Measurements from ENCODE around the gene CLSTN1.

DNA sequence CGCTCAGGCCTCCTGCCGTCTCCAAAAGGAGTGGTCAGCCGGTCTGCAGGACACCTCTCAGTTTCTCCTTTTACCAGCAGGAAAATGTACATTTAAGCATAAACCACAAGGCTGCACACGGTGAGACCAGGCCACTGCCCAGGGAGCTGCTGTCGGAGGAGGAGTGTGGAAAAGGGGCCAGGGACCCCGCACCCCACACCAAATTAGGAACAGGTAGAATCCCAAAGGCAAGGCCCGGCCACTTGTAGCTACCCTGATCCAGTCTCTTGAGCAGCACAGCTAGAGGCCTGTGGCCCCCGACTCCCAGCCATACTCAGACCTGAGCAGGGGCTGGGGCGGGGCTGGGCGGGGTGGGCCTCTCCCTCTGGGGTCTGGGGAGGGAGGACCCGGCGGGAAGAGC is 94.2 kb downstream of the CLSTN1 start:
- TF ChIP-seq, protein P1, sequence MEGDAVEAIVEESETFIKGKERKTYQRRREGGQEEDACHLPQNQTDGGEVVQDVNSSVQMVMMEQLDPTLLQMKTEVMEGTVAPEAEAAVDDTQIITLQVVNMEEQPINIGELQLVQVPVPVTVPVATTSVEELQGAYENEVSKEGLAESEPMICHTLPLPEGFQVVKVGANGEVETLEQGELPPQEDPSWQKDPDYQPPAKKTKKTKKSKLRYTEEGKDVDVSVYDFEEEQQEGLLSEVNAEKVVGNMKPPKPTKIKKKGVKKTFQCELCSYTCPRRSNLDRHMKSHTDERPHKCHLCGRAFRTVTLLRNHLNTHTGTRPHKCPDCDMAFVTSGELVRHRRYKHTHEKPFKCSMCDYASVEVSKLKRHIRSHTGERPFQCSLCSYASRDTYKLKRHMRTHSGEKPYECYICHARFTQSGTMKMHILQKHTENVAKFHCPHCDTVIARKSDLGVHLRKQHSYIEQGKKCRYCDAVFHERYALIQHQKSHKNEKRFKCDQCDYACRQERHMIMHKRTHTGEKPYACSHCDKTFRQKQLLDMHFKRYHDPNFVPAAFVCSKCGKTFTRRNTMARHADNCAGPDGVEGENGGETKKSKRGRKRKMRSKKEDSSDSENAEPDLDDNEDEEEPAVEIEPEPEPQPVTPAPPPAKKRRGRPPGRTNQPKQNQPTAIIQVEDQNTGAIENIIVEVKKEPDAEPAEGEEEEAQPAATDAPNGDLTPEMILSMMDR (IDR thresholded peaks at IDR 0.05 in 8 of 11, conservative IDR thresholded peaks at IDR 0.05 in 3 of 11), result no peak
- no peak for TF ChIP-seq POLR2AphosphoS5 (IDR thresholded peaks at IDR 0.05)

Data from spleen (tissue), 7 donors.